ENCODE results near the gene TBCC. TPM values are rescaled to one million over a fixed set of nuclear protein-coding genes. Genes with fewer than 3 reads are reported as not detected.
"Not testable (repeated sequence)": the region's sequence is repeated elsewhere in the genome, so short reads cannot be mapped to it uniquely, and the experiment has no call there.

Gene TBCC
- polyA plus RNA-seq, 1 donor, result 23.6 TPM

GRCh38 chr6:42735976-42736375, 9.9 kb downstream of the TBCC start:
- Histone ChIP-seq H3K4me1 (ENCODE audit: control insufficient read depth, insufficient read depth, low read length) (no peaks in the 10 kb centered on the region), H3K27ac (ENCODE audit: low read length) (no peak overlapping the region), H3K9me3 (ENCODE audit: control insufficient read depth, low read depth, low read length) (no peaks in the 10 kb centered on the region), H3K4me3 (ENCODE audit: low read length) (no peak overlapping the region), H3K36me3 (ENCODE audit: control insufficient read depth, insufficient read depth, low read length) (no peaks in the 10 kb centered on the region), H3K27me3 (ENCODE audit: control insufficient read depth, insufficient read depth, low read length) (no peaks in the 10 kb centered on the region)
- DNase-seq, result no peak
- WGBS (ENCODE audit: insufficient coverage, low lambda C conversion rate), result no CpG with 5 or more reads among the region's 3 CpGs

DNA sequence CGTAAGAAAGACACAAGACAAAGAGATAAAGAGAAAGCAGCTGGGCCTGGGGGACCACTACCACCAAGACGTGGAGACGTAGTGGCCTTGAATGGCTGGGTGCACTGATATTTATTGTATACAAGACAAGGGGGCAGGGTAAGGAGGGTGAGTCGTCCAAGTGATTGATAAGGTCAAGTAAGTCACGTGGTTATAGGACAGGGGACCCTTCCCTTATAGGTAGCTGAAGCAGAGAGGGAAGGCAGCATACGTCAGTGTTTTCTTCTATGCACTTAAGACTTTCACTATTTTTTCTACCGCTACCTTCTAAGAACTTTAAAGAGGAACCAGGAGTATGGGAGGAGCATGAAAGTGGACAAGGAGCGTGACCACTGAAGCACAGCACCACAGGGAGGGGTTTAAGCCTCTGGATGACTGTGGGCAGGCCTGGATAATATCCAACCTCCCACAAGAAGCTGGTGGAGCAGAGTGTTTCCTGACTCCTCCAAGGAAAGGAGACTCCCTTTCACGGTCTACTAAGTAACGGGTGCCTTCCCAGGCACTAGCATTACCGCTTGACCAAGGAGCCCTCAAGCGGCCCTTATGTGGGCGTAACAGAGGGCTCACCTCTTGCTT, 11.9 kb downstream of the TBCC start:
- DNase-seq; H3K4me3 ChIP-seq (ENCODE audit: low read length); H3K36me3 ChIP-seq (ENCODE audit: control insufficient read depth, insufficient read depth, low read length); H3K9me3 ChIP-seq (ENCODE audit: control insufficient read depth, low read depth, low read length); H3K27ac ChIP-seq (ENCODE audit: low read length); H3K27me3 ChIP-seq (ENCODE audit: control insufficient read depth, insufficient read depth, low read length); H3K4me1 ChIP-seq (ENCODE audit: control insufficient read depth, insufficient read depth, low read length): not testable (repeated sequence)
- 95% methylated on average over 2 of the region's 13 CpGs for WGBS (ENCODE audit: insufficient coverage, low lambda C conversion rate)

- Histone ChIP-seq H3K27ac (ENCODE audit: low read length) (no peak overlapping the region), H3K9me3 (ENCODE audit: control insufficient read depth, low read depth, low read length) (no peaks in the 10 kb centered on the region), H3K27me3 (ENCODE audit: control insufficient read depth, insufficient read depth, low read length) (peaks cover 3% of the 10 kb centered on the region), H3K4me1 (ENCODE audit: control insufficient read depth, insufficient read depth, low read length) (peaks cover 5% of the 10 kb centered on the region), H3K36me3 (ENCODE audit: control insufficient read depth, insufficient read depth, low read length) (no peaks in the 10 kb centered on the region), H3K4me3 (ENCODE audit: low read length) (no peak overlapping the region)
- DNase-seq, result no peak
- no CpG with 5 or more reads among the region's 3 CpGs for WGBS (ENCODE audit: insufficient coverage, low lambda C conversion rate)
Measured at GRCh38 chr6:42729731-42730130, 16.2 kb downstream of the TBCC start.

DNA sequence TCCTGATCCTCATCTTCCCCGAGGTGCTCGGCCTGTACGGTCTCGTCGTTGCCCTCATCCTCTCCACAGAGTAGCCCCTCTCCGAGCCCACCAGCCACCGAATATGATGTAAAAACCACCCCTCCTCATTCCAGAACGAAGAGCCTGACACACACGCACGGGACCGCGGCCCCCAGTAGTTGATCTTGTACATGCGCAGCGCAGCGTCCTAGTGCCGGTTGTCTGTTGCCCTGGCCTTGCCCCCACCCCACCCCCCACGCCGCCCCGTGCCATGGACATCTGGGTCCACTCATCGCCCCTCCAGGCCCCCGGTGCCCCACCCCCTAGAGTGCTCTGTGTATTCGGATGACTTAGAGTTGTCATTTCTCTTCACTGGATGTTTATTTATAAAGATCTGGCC, 18.3 kb downstream of the TBCC start:
- WGBS (ENCODE audit: insufficient coverage, low lambda C conversion rate), result no CpG with 5 or more reads among the region's 22 CpGs
- H3K4me1 ChIP-seq (ENCODE audit: control insufficient read depth, insufficient read depth, low read length), result peaks cover 5% of the 10 kb centered on the region
- no peaks in the 10 kb centered on the region for H3K9me3 ChIP-seq (ENCODE audit: control insufficient read depth, low read depth, low read length)
- no peaks in the 10 kb centered on the region for H3K36me3 ChIP-seq (ENCODE audit: control insufficient read depth, insufficient read depth, low read length)
- peak overlapping the region; percentile 14 for H3K27ac ChIP-seq (ENCODE audit: low read length)
- H3K4me3 ChIP-seq (ENCODE audit: low read length), result peak overlapping the region; percentile 36
- no peak for DNase-seq
- peaks cover 3% of the 10 kb centered on the region for H3K27me3 ChIP-seq (ENCODE audit: control insufficient read depth, insufficient read depth, low read length)

DNA sequence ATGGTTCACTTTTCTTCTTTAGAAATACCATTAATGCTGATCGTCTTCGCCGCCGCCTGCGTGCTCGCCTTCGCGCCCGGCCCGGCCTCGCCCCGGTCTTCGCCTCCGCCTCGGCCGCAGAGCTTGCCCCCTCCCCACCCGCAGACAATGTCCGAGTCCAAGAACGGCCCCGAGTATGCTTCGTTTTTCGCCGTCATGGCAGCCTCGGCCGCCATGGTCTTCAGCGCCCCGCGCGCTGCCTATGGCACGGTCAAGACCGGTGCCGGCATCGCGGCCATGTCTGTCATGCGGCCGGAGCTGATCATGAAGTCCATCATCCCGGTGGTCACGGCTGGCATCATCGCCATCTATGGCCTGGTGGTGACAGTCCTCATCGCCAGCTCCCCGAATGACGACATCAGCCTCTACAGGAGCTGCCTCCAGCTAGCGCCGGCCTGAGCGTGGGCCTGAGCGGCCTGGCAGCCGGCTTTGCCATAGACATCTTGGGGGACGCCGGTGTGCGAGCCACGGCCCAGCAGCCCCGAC, 18.8 kb downstream of the TBCC start:
- peaks cover 5% of the 10 kb centered on the region for H3K4me1 ChIP-seq (ENCODE audit: control insufficient read depth, insufficient read depth, low read length)
- WGBS (ENCODE audit: insufficient coverage, low lambda C conversion rate), result no CpG with 5 or more reads among the region's 52 CpGs
- peaks cover 3% of the 10 kb centered on the region for H3K27me3 ChIP-seq (ENCODE audit: control insufficient read depth, insufficient read depth, low read length)
- peak overlapping the region; percentile 36 for H3K4me3 ChIP-seq (ENCODE audit: low read length)
- no peaks in the 10 kb centered on the region for H3K36me3 ChIP-seq (ENCODE audit: control insufficient read depth, insufficient read depth, low read length)
- peak in 1 of 2 donors; percentile 57 for DNase-seq
- H3K27ac ChIP-seq (ENCODE audit: low read length), result peak overlapping the region; percentile 14
- H3K9me3 ChIP-seq (ENCODE audit: control insufficient read depth, low read depth, low read length), result no peaks in the 10 kb centered on the region

GRCh38 chr6:42726485-42727086, 19.3 kb downstream of the TBCC start:
- peaks cover 5% of the 10 kb centered on the region for H3K4me1 ChIP-seq (ENCODE audit: control insufficient read depth, insufficient read depth, low read length)
- 13% methylated on average over 4 of the region's 14 CpGs for WGBS (ENCODE audit: insufficient coverage, low lambda C conversion rate)
- peak; percentile 77 to 83 for DNase-seq

GRCh38 chr6:42726026-42726425, 19.9 kb downstream of the TBCC start:
- peaks cover 3% of the 10 kb centered on the region for H3K27me3 ChIP-seq (ENCODE audit: control insufficient read depth, insufficient read depth, low read length)
- peaks cover 5% of the 10 kb centered on the region for H3K4me1 ChIP-seq (ENCODE audit: control insufficient read depth, insufficient read depth, low read length)
- no peak overlapping the region for H3K4me3 ChIP-seq (ENCODE audit: low read length)
- DNase-seq, result no peak
- no peaks in the 10 kb centered on the region for H3K36me3 ChIP-seq (ENCODE audit: control insufficient read depth, insufficient read depth, low read length)
- no peak overlapping the region for H3K27ac ChIP-seq (ENCODE audit: low read length)
- H3K9me3 ChIP-seq (ENCODE audit: control insufficient read depth, low read depth, low read length), result no peaks in the 10 kb centered on the region

More at GRCh38 chr6:42726485-42727086, 19.3 kb downstream of the TBCC start:
- H3K27me3 ChIP-seq (ENCODE audit: control insufficient read depth, insufficient read depth, low read length), result peaks cover 3% of the 10 kb centered on the region
- H3K36me3 ChIP-seq (ENCODE audit: control insufficient read depth, insufficient read depth, low read length), result no peaks in the 10 kb centered on the region
- H3K9me3 ChIP-seq (ENCODE audit: control insufficient read depth, low read depth, low read length), result no peaks in the 10 kb centered on the region
- H3K27ac ChIP-seq (ENCODE audit: low read length), result peak overlapping the region; percentile 14
- H3K4me3 ChIP-seq (ENCODE audit: low read length), result peak overlapping the region; percentile 36

GRCh38 chr6:42724825-42725224, 21.1 kb downstream of the TBCC start:
- Histone ChIP-seq H3K4me3 (ENCODE audit: low read length) (no peak overlapping the region), H3K27ac (ENCODE audit: low read length) (no peak overlapping the region), H3K27me3 (ENCODE audit: control insufficient read depth, insufficient read depth, low read length) (peaks cover 3% of the 10 kb centered on the region)

DNA sequence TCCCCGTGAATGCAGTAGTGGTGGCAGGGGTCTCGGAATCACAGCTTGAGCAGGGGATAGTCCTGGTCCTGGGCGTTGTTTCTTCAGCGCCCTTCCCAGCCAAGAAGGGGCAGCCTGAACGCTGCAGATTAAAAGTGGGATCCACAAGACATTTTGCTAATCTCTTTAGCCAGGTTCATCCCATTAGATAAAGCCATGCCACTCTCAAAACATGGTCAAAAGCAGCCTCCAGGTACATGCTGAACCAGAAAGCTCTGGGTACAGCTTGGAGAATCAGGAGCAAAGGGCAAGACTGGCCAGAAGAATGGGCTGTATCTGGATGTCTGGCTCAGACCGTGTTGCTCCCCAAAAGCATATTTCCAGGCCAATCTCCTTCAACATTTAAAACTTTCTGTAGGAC, 23.4 kb downstream of the TBCC start, which contains the start of gene PRPH2:
Gene PRPH2 (minus strand): TSS at position 101 of the 400 bp plus-strand sequence. CDS start 263 bp downstream, outside the sequence.
- no peaks in the 10 kb centered on the region for H3K9me3 ChIP-seq (ENCODE audit: control insufficient read depth, low read depth, low read length)
- no CpG with 5 or more reads among the region's 6 CpGs for WGBS (ENCODE audit: insufficient coverage, low lambda C conversion rate)
- H3K4me3 ChIP-seq (ENCODE audit: low read length), result no peak within 1 kb of the TSS
- H3K27me3 ChIP-seq (ENCODE audit: control insufficient read depth, insufficient read depth, low read length), result peaks cover 3% of the 10 kb centered on the region
- peaks cover 4% of the 10 kb centered on the region for H3K4me1 ChIP-seq (ENCODE audit: control insufficient read depth, insufficient read depth, low read length)
- H3K27ac ChIP-seq (ENCODE audit: low read length), result no peak within 1 kb of the TSS
- no peaks in the 10 kb centered on the region for H3K36me3 ChIP-seq (ENCODE audit: control insufficient read depth, insufficient read depth, low read length)
- no peak for DNase-seq

More at GRCh38 chr6:42724825-42725224, 21.1 kb downstream of the TBCC start:
- peaks cover 5% of the 10 kb centered on the region for H3K4me1 ChIP-seq (ENCODE audit: control insufficient read depth, insufficient read depth, low read length)
- no peak for DNase-seq
- H3K9me3 ChIP-seq (ENCODE audit: control insufficient read depth, low read depth, low read length), result no peaks in the 10 kb centered on the region
- no peaks in the 10 kb centered on the region for H3K36me3 ChIP-seq (ENCODE audit: control insufficient read depth, insufficient read depth, low read length)

- WGBS (ENCODE audit: insufficient coverage, low lambda C conversion rate), result 50% methylated on average over 4 of the region's 8 CpGs
- H3K27ac ChIP-seq (ENCODE audit: low read length), result no peak overlapping the region
- no peaks in the 10 kb centered on the region for H3K36me3 ChIP-seq (ENCODE audit: control insufficient read depth, insufficient read depth, low read length)
- H3K4me1 ChIP-seq (ENCODE audit: control insufficient read depth, insufficient read depth, low read length), result no peaks in the 10 kb centered on the region
- no peak overlapping the region for H3K4me3 ChIP-seq (ENCODE audit: low read length)
- no peaks in the 10 kb centered on the region for H3K9me3 ChIP-seq (ENCODE audit: control insufficient read depth, low read depth, low read length)
- no peaks in the 10 kb centered on the region for H3K27me3 ChIP-seq (ENCODE audit: control insufficient read depth, insufficient read depth, low read length)
- no peak for DNase-seq
Measured at GRCh38 chr6:42720739-42721138, 25.2 kb downstream of the TBCC start.

GRCh38 chr6:42715871-42716270, 30.0 kb downstream of the TBCC start:
- no peak overlapping the region for H3K27ac ChIP-seq (ENCODE audit: low read length)
- peaks cover 4% of the 10 kb centered on the region for H3K27me3 ChIP-seq (ENCODE audit: control insufficient read depth, insufficient read depth, low read length)
- DNase-seq, result no peak
- no CpG with 5 or more reads among the region's 4 CpGs for WGBS (ENCODE audit: insufficient coverage, low lambda C conversion rate)
- H3K4me3 ChIP-seq (ENCODE audit: low read length), result no peak overlapping the region
- H3K9me3 ChIP-seq (ENCODE audit: control insufficient read depth, low read depth, low read length), result peaks cover 7% of the 10 kb centered on the region
- no peaks in the 10 kb centered on the region for H3K4me1 ChIP-seq (ENCODE audit: control insufficient read depth, insufficient read depth, low read length)
- no peaks in the 10 kb centered on the region for H3K36me3 ChIP-seq (ENCODE audit: control insufficient read depth, insufficient read depth, low read length)

Measured in large intestine (tissue), 3 donors.